Omental fat pad (tissue), 4 donors: ENCODE results near the gene TBC1D5. TPM values are rescaled to one million over a fixed set of nuclear protein-coding genes. Genes with fewer than 3 reads are reported as not detected.

Experiments used
- ATAC-seq: fragments of 150-250 bp; one replicate; pipeline ENCODE4 v1.9.1; 2016; ENCODE audit warnings: mild to moderate bottlenecking, moderate library complexity; ENCODE audit not compliant: low FRiP score
- DNase-seq: peaks from one replicate; pipeline ENCODE4 v3.0.0-alpha.2; 2019; ENCODE audit warnings: low spot score
- total RNA-seq, 4 donors: library from RNA; depleted of rRNA; stranded (reverse); fragments of >200 nt; gene quantifications; one replicate each; pipeline ENCODE4 v1.1.0, GENCODE V29; 2016
- TF ChIP-seq, protein P1 (sequence below), 3 donors: fragments of 450-650 bp; IDR thresholded peaks; one replicate each; pipeline ENCODE4 v1.5.1; 2016 to 2017; ENCODE audit warnings: antibody characterized with exemption in 3 of 3, mild to moderate bottlenecking in 3 of 3, moderate library complexity in 2 of 3

Gene TBC1D5
- total RNA-seq, 4 donors from 2014 or later: 56.8 to 92.5 (median 74.8) TPM

DNA sequence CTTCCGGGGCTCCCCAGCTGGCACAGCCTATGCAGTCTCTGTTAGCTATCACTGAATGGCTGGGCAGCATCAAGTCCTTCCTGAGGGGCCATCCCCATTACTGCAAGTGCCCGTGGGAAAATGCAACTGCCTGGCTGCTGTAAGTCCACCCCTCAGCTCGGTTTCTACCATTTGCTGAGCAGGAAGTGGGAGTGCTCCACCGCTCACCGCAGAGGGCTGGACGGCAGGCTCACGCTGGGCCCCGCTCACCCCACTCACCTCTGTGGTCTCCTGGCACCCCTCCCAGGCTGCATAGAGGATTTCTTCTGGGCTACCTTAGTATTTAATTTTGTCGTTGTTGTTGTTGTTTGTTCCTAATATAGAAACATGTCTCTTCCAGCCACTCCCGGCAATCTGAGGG lies 587.5 kb downstream of the TBC1D5 start:
- TF ChIP-seq, protein P1, sequence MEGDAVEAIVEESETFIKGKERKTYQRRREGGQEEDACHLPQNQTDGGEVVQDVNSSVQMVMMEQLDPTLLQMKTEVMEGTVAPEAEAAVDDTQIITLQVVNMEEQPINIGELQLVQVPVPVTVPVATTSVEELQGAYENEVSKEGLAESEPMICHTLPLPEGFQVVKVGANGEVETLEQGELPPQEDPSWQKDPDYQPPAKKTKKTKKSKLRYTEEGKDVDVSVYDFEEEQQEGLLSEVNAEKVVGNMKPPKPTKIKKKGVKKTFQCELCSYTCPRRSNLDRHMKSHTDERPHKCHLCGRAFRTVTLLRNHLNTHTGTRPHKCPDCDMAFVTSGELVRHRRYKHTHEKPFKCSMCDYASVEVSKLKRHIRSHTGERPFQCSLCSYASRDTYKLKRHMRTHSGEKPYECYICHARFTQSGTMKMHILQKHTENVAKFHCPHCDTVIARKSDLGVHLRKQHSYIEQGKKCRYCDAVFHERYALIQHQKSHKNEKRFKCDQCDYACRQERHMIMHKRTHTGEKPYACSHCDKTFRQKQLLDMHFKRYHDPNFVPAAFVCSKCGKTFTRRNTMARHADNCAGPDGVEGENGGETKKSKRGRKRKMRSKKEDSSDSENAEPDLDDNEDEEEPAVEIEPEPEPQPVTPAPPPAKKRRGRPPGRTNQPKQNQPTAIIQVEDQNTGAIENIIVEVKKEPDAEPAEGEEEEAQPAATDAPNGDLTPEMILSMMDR (IDR thresholded peaks at IDR 0.05): no peak
- ATAC-seq: no peak
- no peak for DNase-seq

DNA sequence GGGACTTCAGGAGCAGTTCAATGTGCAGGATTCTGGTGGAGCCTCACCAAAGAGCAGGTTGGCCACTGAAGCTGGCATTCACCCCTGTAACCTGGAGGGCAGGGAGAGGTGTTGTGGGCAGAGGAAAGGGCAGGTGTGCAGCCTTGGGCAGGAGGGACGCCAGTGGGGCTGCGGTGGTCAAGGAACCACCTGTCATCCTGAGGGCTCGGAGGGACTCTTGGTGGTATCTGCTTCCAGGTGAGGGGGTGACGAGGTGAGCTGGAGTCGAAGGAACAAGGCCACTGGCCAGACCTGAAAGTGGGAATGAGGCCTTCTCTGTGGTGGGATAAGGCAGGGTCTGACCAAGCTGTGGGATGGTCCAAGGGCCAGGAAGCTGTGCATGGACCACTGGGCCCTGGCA lies 588.2 kb downstream of the TBC1D5 start:
- TF ChIP-seq, protein P1 (IDR thresholded peaks at IDR 0.05): no peak
- ATAC-seq (no peak), DNase-seq (no peak)

DNA sequence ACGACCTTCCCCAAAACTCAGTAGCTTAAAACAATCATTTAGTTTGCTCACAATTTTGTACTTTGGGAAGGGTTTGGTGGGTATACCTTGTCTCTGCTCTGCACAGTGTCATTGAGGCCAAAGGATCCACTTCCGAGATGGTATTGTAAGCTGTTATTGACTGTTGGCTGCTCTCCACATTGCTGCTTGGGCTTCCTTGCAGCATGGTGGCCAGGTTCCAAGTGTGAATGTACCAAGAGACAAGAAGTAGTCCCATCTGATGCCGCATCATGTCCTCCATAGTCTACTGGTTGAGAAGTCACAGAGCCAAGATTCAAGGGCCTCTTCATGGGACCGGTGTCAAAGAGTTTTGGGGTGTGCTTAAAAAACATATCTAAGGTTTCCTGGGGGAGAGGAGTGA lies 589.2 kb downstream of the TBC1D5 start:
- TF ChIP-seq, protein P1 (IDR thresholded peaks at IDR 0.05): no peak
- ATAC-seq (no peak), DNase-seq (no peak)

DNA sequence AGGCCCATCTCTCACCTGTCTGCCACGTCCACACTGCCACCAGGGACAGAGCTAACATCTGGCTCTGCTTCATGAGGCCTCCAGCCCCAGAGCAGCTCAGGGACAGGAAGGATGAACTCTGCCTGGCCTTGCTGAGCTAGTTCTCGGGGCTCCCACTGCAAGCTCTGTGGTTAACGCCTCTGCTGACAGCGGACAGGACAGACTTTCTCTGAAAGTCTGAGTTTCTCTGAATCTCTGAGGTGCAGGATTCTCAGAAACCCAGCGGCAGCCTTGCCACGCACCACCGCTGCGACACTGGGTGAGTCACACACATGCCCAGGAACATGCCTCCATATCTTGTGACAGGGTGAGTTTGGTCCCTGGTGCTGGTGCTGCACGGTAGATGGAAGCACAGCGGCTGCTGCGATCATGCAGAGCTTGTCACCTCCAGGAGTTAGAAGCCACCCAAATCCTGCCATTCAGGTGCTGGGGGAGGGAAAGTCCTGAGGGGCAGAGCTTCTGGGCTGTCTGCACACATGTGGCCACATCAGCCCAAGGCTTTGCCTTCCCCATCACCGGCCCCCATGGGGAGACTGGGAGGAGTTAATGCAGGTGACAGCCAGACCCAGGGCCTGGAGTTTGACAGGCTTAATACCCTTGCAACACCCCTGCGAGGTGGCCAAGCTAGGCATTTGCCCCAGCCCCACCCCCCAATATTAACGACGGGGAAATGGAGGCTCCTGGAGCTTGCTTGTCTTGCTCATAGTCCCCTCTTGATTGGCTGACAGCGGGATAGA lies 590.6 kb downstream of the TBC1D5 start:
- TF ChIP-seq, protein P1 (IDR thresholded peaks at IDR 0.05): no peak
- ATAC-seq (no peak), DNase-seq (no peak)

DNA sequence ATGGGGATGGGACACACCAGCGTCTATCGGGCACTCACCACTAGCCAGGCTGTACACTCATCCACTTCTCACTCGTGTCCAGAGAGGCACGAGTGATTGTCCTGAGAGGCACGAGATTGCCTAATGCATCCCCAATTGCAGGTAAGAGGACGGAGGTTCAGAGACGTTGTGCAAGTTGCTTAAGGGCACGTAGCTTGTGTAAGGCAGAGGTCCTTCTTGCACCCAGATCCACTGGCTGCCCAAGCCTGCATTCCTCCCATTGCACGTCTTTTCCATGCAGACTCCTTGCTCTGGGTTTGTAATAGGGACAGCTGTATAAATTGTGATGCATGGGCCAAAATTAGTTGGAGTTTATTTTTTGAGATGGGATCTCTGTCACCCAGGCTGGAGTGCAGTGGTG lies 593.4 kb downstream of the TBC1D5 start:
- TF ChIP-seq, protein P1 (IDR thresholded peaks at IDR 0.05): no peak
- no peak for ATAC-seq
- DNase-seq: no peak

DNA sequence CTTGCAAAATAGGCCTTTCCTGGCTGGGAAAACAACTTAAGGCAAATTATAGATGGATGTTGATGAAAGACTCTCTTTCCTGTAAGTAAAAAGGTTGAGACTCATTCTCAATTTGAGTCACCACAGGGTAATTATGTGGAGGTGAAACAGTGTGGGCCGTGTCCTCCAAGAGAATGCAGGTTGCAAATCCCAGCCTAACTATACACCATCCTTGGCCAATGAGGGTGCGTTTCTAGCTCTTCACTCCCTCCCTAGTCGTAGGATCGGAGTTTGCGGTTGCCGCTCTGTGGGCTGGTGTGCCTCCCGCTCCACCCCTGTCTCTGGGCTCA lies 597.8 kb downstream of the TBC1D5 start:
- TF ChIP-seq, protein P1 (IDR thresholded peaks at IDR 0.05): no peak
- ATAC-seq: no peak

More for the DNA sequence above, 597.8 kb downstream of the TBC1D5 start:
- no peak for DNase-seq
